HCT116 (cell line): ENCODE data around the gene ACAP3. TPM values are rescaled to one million over a fixed set of nuclear protein-coding genes. Genes with fewer than 3 reads are reported as not detected.

Experiments used
- ATAC-seq: fragments of 200-7000 bp; cut with Tn5 transposase; 2 replicates; pipeline ENCODE4 v1.9.1; 2020; ENCODE audit warnings: mild to moderate bottlenecking, moderate library complexity
- BruUV-seq: library from RNA; stranded (reverse); fragments of 400-500 nt; replicated peaks from 2 replicates; lab custom pipeline; 2021; lab: Mats Ljungman, UMichigan
- CTCF ChIA-PET: fragments of 300-600 bp; sonication (Branson Sonifier 250); formaldehyde crosslinking; loops from one replicate; lab custom pipeline; 2021; ENCODE audit warnings: antibody characterized with exemption; lab: Charles Lee
- POLR2A ChIA-PET: fragments of 300-600, 350-600 bp; sonication (Branson Sonifier 250); formaldehyde crosslinking; loops from one replicate; lab custom pipeline; 2021; ENCODE audit warnings: antibody characterized with exemption; lab: Charles Lee
- RAD21 ChIA-PET, 2 experiments: fragments of 300-600 bp; sonication (Branson Sonifier 250); formaldehyde crosslinking; loops; one replicate each; lab custom pipeline; 2023; ENCODE audit warnings: low total read pairs in 2 of 2; ENCODE audit not compliant: uncharacterized antibody in 2 of 2, unreplicated experiment in 2 of 2, low non-redundant PET in 1 of 2; lab: Charles Lee
- DNase-seq: peaks from one replicate; pipeline ENCODE4 v3.0.0-alpha.2; 2010; ENCODE audit warnings: low read depth, low spot score
- H2AFZ ChIP-seq: fragments of 200-600 bp; shearing (Covaris generic), sonication (generic); 2 replicates; pipeline ENCODE4 v1.6.1; 2017; ENCODE audit warnings: low read depth, mixed run types, mixed read lengths, antibody characterized with exemption, low read length; ENCODE audit not compliant: poor library complexity, severe bottlenecking
- H3K27ac ChIP-seq: 2 replicates; pipeline ENCODE4 v1.5.1; 2012; ENCODE audit warnings: low read depth, low read length
- H3K27me3 ChIP-seq: fragments of 200-600 bp; sonication (generic); 2 replicates; pipeline ENCODE4 v1.6.1; 2016; ENCODE audit warnings: mixed run types, low read length, mixed read lengths; ENCODE audit not compliant: insufficient read depth
- H3K36me3 ChIP-seq, 2 experiments: fragments of 200-500 bp in 1 of 2; fragments of 200-600 bp in 1 of 2; sonication (Bioruptor generic) in 1 of 2; sonication (generic) in 1 of 2; 2 replicates each; pipeline versions ENCODE4 v1.5.1 to v1.6.1; 2014 to 2016; ENCODE audit warnings: low read length in 2 of 2, inconsistent platforms in 1 of 2, mixed read lengths in 1 of 2, mixed run types in 1 of 2; ENCODE audit not compliant: insufficient read depth in 2 of 2, control insufficient read depth in 1 of 2
- H3K4me1 ChIP-seq, 2 experiments: fragments of 200-600 bp in 1 of 2; sonication (generic) in 1 of 2; 2 replicates each; pipeline versions ENCODE4 v1.5.1 to v1.6.1; 2012 to 2017; ENCODE audit warnings: low read length in 2 of 2, inconsistent platforms in 1 of 2, mild to moderate bottlenecking in 1 of 2, mixed read lengths in 1 of 2, mixed run types in 1 of 2, moderate library complexity in 1 of 2; ENCODE audit not compliant: insufficient read depth in 2 of 2, control insufficient read depth in 1 of 2
- H3K4me2 ChIP-seq: fragments of 200-600 bp; sonication (generic); 2 replicates; pipeline ENCODE4 v1.6.1; 2017; ENCODE audit warnings: mixed run types, low read length, mixed read lengths
- H3K4me3 ChIP-seq, 2 experiments: fragments of 200-600 bp in 1 of 2; sonication (generic) in 1 of 2; replicated peaks in 1 of 2; 2 replicates each; pipeline ENCODE4 v1.5.1; 2011 to 2016; ENCODE audit warnings: low read length in 2 of 2, control low read depth in 1 of 2, low read depth in 1 of 2, mild to moderate bottlenecking in 1 of 2, mixed read lengths in 1 of 2, mixed run types in 1 of 2
- H3K79me2 ChIP-seq: fragments of 200-600 bp; sonication (generic); 2 replicates; pipeline ENCODE4 v1.6.1; 2017; ENCODE audit warnings: mild to moderate bottlenecking, mixed run types, low read length, moderate library complexity, mixed read lengths; ENCODE audit not compliant: insufficient read depth
- H3K9ac ChIP-seq: fragments of 200-600 bp; sonication (generic); 2 replicates; pipeline ENCODE4 v1.6.1; 2016; ENCODE audit warnings: low read length, mixed read lengths
- H3K9me2 ChIP-seq: fragments of 200-600 bp; sonication (generic), shearing (Covaris generic); 2 replicates; pipeline ENCODE4 v1.6.1; 2017; ENCODE audit warnings: mixed run types, mild to moderate bottlenecking, moderate library complexity; ENCODE audit not compliant: insufficient read depth
- H3K9me3 ChIP-seq, 2 experiments: fragments of 200-500 bp in 1 of 2; fragments of 200-600 bp in 1 of 2; sonication (Bioruptor generic) in 1 of 2; sonication (generic) in 1 of 2; 2 replicates each; pipeline ENCODE4 v1.6.1; 2014 to 2017; ENCODE audit warnings: low read length in 2 of 2, mixed read lengths in 2 of 2, inconsistent platforms in 1 of 2, low read depth in 1 of 2, mild to moderate bottlenecking in 1 of 2, mixed run types in 1 of 2, moderate library complexity in 1 of 2; ENCODE audit not compliant: control insufficient read depth in 1 of 2, insufficient read depth in 1 of 2
- H4K20me1 ChIP-seq: fragments of 200-600 bp; sonication (generic), shearing (Covaris generic); 2 replicates; pipeline ENCODE4 v1.6.1; 2017; ENCODE audit warnings: mixed run types, mild to moderate bottlenecking, moderate library complexity; ENCODE audit not compliant: insufficient read depth
- CBX3 ChIP-seq: IDR thresholded peaks from 2 replicates; pipeline ENCODE4 v1.6.1; 2012; ENCODE audit warnings: low read depth
- EZH2phosphoT487 ChIP-seq: fragments of 200-600 bp; IDR thresholded peaks from 2 replicates; pipeline ENCODE4 v1.6.1; 2018; ENCODE audit warnings: antibody characterized with exemption, borderline replicate concordance
- JUND ChIP-seq: IDR thresholded peaks from 2 replicates; pipeline ENCODE4 v1.6.1; 2012
- POLR2A ChIP-seq: IDR thresholded peaks from 2 replicates; pipeline ENCODE4 v1.7.0; 2011; ENCODE audit warnings: borderline replicate concordance; ENCODE audit not compliant: insufficient read depth, insufficient read length; ENCODE audit errors: extremely low read depth
- POLR2AphosphoS5 ChIP-seq: IDR thresholded peaks from 2 replicates; pipeline ENCODE4 v1.6.1; 2011; ENCODE audit warnings: mild to moderate bottlenecking, low read depth, low read length, moderate library complexity
- RAD21 ChIP-seq: IDR thresholded peaks from 2 replicates; pipeline ENCODE4 v1.6.1; 2012; ENCODE audit warnings: low read depth, mild to moderate bottlenecking
- SIN3A ChIP-seq: IDR thresholded peaks from 2 replicates; pipeline ENCODE4 v1.6.1; 2012; ENCODE audit warnings: low read depth
- SRF ChIP-seq: IDR thresholded peaks from 2 replicates; pipeline ENCODE4 v1.6.1; 2012; ENCODE audit warnings: low read depth
- TCF7L2 ChIP-seq: IDR thresholded peaks from 2 replicates; pipeline ENCODE4 v1.7.0; 2011; ENCODE audit warnings: borderline replicate concordance, inconsistent platforms; ENCODE audit not compliant: insufficient read depth, insufficient read length; ENCODE audit errors: extremely low read depth
- ZFX ChIP-seq: fragments of 450-650 bp; IDR thresholded peaks from 2 replicates; pipeline ENCODE4 v1.6.1; 2017
- intact Hi-C: fragments of 100-400 bp; cut with micrococcal nuclease; formaldehyde crosslinking; loops from 2 replicates; pipeline ENCODE4 v1.10.0; 2022
- total RNA-seq: library from RNA; stranded (reverse); gene quantifications from one replicate; pipeline ENCODE4 v1.2.1, GENCODE V29; 2021; ENCODE audit not compliant: unreplicated experiment
- TF ChIP-seq, protein P1 (sequence below): IDR thresholded peaks from 2 replicates; pipeline ENCODE4 v1.6.1; 2011; ENCODE audit warnings: mild to moderate bottlenecking, low read length, moderate library complexity; ENCODE audit not compliant: insufficient replicate concordance; ENCODE audit errors: extremely low read depth
- TF ChIP-seq, protein P2 (sequence below): IDR thresholded peaks from 2 replicates; pipeline ENCODE4 v1.6.1; 2012; ENCODE audit warnings: low read depth
- TF ChIP-seq, protein P3 (sequence below): IDR thresholded peaks from 2 replicates; pipeline ENCODE4 v1.6.1; 2012

The ACAP3 gene
- total RNA-seq, 1 experiment from 2014 or later: 38.8 TPM

DNA sequence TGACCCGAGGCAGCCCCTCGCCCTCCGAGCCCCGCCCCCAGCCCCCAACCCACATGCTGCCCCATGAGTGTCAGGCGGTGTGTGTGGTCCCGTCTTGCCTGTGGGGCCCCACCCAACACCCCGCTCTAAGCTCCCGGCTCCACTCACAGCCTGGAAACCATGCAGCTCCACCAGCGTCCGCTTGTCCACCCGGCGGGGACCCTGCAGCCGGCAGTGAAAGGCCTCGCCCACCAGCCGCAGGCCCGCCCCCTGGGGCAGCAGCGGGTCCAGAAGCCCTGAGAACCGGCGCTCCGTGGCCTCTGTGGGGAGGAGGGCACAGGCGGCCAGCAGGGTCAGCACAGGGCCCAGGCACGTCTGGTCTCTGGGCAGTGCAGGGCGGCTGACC is 63.9 kb downstream of the ACAP3 start:
- H3K4me2 ChIP-seq: no peak overlapping the region
- POLR2A ChIA-PET: no interaction called here
- no peaks in the 10 kb centered on the region for H3K79me2 ChIP-seq
- intact Hi-C loops: no loop called here
- H3K27ac ChIP-seq: no peak overlapping the region
- H3K27me3 ChIP-seq: no peaks in the 10 kb centered on the region
- no peaks in the 10 kb centered on the region for H3K36me3 ChIP-seq
- H3K4me3 ChIP-seq: no peak overlapping the region
- RAD21 ChIA-PET: no interaction called here
- H3K4me1 ChIP-seq: peaks cover 0 to 11% of the 10 kb centered on the region in 2 experiments; a peak in 2 of 4 replicates
- no peak for ATAC-seq
- no peaks in the 10 kb centered on the region for H3K9me2 ChIP-seq
- no TSS peak for BruUV-seq
- DNase-seq: no peak
- H4K20me1 ChIP-seq: no peaks in the 10 kb centered on the region
- no peaks in the 10 kb centered on the region for H3K9me3 ChIP-seq
- H2AFZ ChIP-seq: no peak overlapping the region
- CTCF ChIA-PET: no interaction called here
- H3K9ac ChIP-seq: no peak overlapping the region
- TF ChIP-seq, protein P1, sequence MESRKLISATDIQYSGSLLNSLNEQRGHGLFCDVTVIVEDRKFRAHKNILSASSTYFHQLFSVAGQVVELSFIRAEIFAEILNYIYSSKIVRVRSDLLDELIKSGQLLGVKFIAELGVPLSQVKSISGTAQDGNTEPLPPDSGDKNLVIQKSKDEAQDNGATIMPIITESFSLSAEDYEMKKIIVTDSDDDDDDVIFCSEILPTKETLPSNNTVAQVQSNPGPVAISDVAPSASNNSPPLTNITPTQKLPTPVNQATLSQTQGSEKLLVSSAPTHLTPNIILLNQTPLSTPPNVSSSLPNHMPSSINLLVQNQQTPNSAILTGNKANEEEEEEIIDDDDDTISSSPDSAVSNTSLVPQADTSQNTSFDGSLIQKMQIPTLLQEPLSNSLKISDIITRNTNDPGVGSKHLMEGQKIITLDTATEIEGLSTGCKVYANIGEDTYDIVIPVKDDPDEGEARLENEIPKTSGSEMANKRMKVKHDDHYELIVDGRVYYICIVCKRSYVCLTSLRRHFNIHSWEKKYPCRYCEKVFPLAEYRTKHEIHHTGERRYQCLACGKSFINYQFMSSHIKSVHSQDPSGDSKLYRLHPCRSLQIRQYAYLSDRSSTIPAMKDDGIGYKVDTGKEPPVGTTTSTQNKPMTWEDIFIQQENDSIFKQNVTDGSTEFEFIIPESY: no peak

DNA sequence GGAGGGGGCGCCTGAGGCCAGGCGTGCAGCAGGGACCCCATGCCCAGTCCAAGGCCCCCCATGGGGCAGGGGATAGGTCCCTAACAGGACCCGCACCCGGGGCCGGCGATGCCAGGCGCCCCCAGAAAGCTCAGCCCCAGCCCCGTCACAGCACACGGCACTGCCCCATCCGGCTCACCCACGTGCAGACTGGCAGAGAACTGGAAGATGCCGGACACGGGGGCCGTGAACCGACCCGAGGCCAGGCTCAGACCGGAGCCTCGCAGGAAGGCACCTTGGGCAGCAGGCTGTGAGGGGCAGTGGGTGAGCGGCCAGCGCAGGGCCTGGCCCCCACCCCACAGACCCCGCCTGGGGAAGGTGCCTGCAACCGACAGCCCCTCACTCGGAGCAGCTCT is 64.5 kb downstream of the ACAP3 start:
- Histone ChIP-seq H3K9me2 (no peaks in the 10 kb centered on the region), H3K9ac (no peak overlapping the region), H3K4me1 (peaks cover 4 to 16% of the 10 kb centered on the region in 2 experiments; a peak in 3 of 4 replicates), H3K27ac (no peak overlapping the region), H3K4me3 (no peak overlapping the region), H3K36me3 (no peaks in the 10 kb centered on the region), H3K9me3 (no peaks in the 10 kb centered on the region), H3K79me2 (no peaks in the 10 kb centered on the region), H4K20me1 (no peaks in the 10 kb centered on the region), H3K27me3 (no peaks in the 10 kb centered on the region), H3K4me2 (no peak overlapping the region), H2AFZ (no peak overlapping the region)
- CTCF ChIA-PET: no interaction called here
- RAD21 ChIA-PET: no interaction called here
- POLR2A ChIA-PET: no interaction called here
- intact Hi-C loops: no loop called here
- BruUV-seq: no TSS peak
- ATAC-seq: no peak
- no peak for DNase-seq
- TF ChIP-seq TCF7L2: no peak
- TF ChIP-seq EZH2phosphoT487: no peak
- TF ChIP-seq, protein P1: no peak
- TF ChIP-seq ZFX: no peak
- TF ChIP-seq, protein P2, sequence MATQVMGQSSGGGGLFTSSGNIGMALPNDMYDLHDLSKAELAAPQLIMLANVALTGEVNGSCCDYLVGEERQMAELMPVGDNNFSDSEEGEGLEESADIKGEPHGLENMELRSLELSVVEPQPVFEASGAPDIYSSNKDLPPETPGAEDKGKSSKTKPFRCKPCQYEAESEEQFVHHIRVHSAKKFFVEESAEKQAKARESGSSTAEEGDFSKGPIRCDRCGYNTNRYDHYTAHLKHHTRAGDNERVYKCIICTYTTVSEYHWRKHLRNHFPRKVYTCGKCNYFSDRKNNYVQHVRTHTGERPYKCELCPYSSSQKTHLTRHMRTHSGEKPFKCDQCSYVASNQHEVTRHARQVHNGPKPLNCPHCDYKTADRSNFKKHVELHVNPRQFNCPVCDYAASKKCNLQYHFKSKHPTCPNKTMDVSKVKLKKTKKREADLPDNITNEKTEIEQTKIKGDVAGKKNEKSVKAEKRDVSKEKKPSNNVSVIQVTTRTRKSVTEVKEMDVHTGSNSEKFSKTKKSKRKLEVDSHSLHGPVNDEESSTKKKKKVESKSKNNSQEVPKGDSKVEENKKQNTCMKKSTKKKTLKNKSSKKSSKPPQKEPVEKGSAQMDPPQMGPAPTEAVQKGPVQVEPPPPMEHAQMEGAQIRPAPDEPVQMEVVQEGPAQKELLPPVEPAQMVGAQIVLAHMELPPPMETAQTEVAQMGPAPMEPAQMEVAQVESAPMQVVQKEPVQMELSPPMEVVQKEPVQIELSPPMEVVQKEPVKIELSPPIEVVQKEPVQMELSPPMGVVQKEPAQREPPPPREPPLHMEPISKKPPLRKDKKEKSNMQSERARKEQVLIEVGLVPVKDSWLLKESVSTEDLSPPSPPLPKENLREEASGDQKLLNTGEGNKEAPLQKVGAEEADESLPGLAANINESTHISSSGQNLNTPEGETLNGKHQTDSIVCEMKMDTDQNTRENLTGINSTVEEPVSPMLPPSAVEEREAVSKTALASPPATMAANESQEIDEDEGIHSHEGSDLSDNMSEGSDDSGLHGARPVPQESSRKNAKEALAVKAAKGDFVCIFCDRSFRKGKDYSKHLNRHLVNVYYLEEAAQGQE: no peak
- no peak for TF ChIP-seq POLR2AphosphoS5
- no peak for TF ChIP-seq SIN3A
- TF ChIP-seq CBX3: no peak
- TF ChIP-seq JUND: no peak
- TF ChIP-seq RAD21: no peak
- TF ChIP-seq POLR2A: no peak
- TF ChIP-seq, protein P3, sequence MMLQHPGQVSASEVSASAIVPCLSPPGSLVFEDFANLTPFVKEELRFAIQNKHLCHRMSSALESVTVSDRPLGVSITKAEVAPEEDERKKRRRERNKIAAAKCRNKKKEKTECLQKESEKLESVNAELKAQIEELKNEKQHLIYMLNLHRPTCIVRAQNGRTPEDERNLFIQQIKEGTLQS: no peak
- TF ChIP-seq SRF: no peak
